H1 (cell line): ENCODE measurements around the gene INPP5J. TPM values are rescaled to one million over a fixed set of nuclear protein-coding genes. Genes with fewer than 3 reads are reported as not detected.

Source experiments
- CTCF ChIA-PET: fragments of 300-600 bp; sonication (Branson Sonifier 250); formaldehyde crosslinking; loops from one replicate; lab custom pipeline; 2021; ENCODE audit not compliant: partially characterized antibody; lab: Charles Lee
- POLR2A ChIA-PET: fragments of 300-600 bp; sonication (Branson Sonifier 250); formaldehyde crosslinking; loops from one replicate; lab custom pipeline; 2021; ENCODE audit warnings: inconsistent platforms; ENCODE audit not compliant: partially characterized antibody; lab: Charles Lee
- DNase-seq, 2 experiments: peaks; one replicate each; pipeline versions ENCODE4 v3.0.0 to v3.0.0-alpha.2; 2010 to 2022; ENCODE audit warnings: low spot score in 2 of 2, low read depth in 1 of 2, mixed read lengths in 1 of 2
- FAIRE-seq: peaks from 2 replicates; lab custom pipeline; 2011; peaks lifted over from hg19 to GRCh38; lab: Jason Lieb, UNC
- H2AFZ ChIP-seq: 2 replicates; pipeline ENCODE4 v1.8.1; 2012; ENCODE audit warnings: low read length, inconsistent platforms
- H2AK5ac ChIP-seq: 2 replicates; pipeline ENCODE4 v1.6.1; 2013; ENCODE audit warnings: low read depth, low read length
- H2BK120ac ChIP-seq: replicated peaks from 2 replicates; pipeline ENCODE3; 2013; ENCODE audit warnings: low read depth, low read length, inconsistent platforms
- H2BK12ac ChIP-seq: 2 replicates; pipeline ENCODE4 v1.6.1; 2013; ENCODE audit warnings: low read depth, low read length
- H2BK15ac ChIP-seq: 2 replicates; pipeline ENCODE4 v1.6.1; 2013; ENCODE audit warnings: low read length
- H2BK20ac ChIP-seq: 2 replicates; pipeline ENCODE4 v1.6.1; 2013; ENCODE audit warnings: low read length
- H2BK5ac ChIP-seq: 2 replicates; pipeline ENCODE4 v1.6.1; 2013; ENCODE audit warnings: low read depth, low read length
- H3K14ac ChIP-seq: 2 replicates; pipeline ENCODE4 v1.6.1; 2013; ENCODE audit warnings: inconsistent platforms; ENCODE audit not compliant: insufficient read length
- H3K18ac ChIP-seq: 2 replicates; pipeline ENCODE4 v1.6.1; 2013; ENCODE audit warnings: low read length; ENCODE audit errors: extremely low read depth
- H3K23ac ChIP-seq: 2 replicates; pipeline ENCODE4 v1.6.1; 2013; ENCODE audit warnings: inconsistent platforms; ENCODE audit not compliant: insufficient read length
- H3K23me2 ChIP-seq: 2 replicates; pipeline ENCODE4 v1.6.1; 2013; ENCODE audit warnings: low read depth, low read length
- H3K27ac ChIP-seq: 2 replicates; pipeline ENCODE4 v1.6.1; 2011; ENCODE audit warnings: low read depth, low read length, inconsistent platforms
- H3K27me3 ChIP-seq, 4 experiments: replicated peaks in 1 of 4; 1 replicate in 1 of 4; 2 replicates in 3 of 4; pipeline versions ENCODE4 v1.6.1 to v1.8.1; 2011 to 2013; ENCODE audit warnings: low read length in 3 of 4, mild to moderate bottlenecking in 3 of 4, inconsistent platforms in 2 of 4, mixed read lengths in 2 of 4, moderate library complexity in 1 of 4; ENCODE audit not compliant: control insufficient read depth in 3 of 4, insufficient read depth in 3 of 4; ENCODE audit errors: extremely low read depth in 1 of 4
- H3K36me3 ChIP-seq, 4 experiments: 2 replicates each; pipeline versions ENCODE4 v1.6.1 to v1.8.1; 2011 to 2013; ENCODE audit warnings: mild to moderate bottlenecking in 4 of 4, low read length in 3 of 4, moderate library complexity in 2 of 4, control low read depth in 1 of 4, inconsistent platforms in 1 of 4; ENCODE audit not compliant: insufficient read depth in 4 of 4, control insufficient read depth in 2 of 4
- H3K4ac ChIP-seq: replicated peaks from 2 replicates; pipeline ENCODE3; 2013; ENCODE audit warnings: low read length, low read depth, mixed read lengths, inconsistent platforms; ENCODE audit not compliant: insufficient read length
- H3K4me1 ChIP-seq, 4 experiments: replicated peaks in 1 of 4; 1 replicate in 1 of 4; 2 replicates in 3 of 4; pipeline versions ENCODE4 v1.6.1 to v1.8.1; 2011 to 2013; ENCODE audit warnings: low read length in 3 of 4, inconsistent platforms in 2 of 4, mixed read lengths in 1 of 4; ENCODE audit not compliant: insufficient read depth in 4 of 4, control insufficient read depth in 3 of 4
- H3K4me2 ChIP-seq, 2 experiments: 2 replicates each; pipeline versions ENCODE4 v1.6.1 to v1.8.1; 2011 to 2013; ENCODE audit warnings: low read depth in 2 of 2, low read length in 2 of 2, control low read depth in 1 of 2, inconsistent platforms in 1 of 2, mild to moderate bottlenecking in 1 of 2; ENCODE audit not compliant: insufficient read depth in 1 of 2
- H3K4me3 ChIP-seq, 4 experiments: fragments of 200-600, 300-600 bp in 1 of 4; sonication (generic), shearing (Covaris generic), sonication (Bioruptor Twin) in 1 of 4; 2 replicates each; pipeline versions ENCODE4 v1.5.1 to v1.8.1; 2011 to 2016; ENCODE audit warnings: low read length in 4 of 4, low read depth in 3 of 4, control low read depth in 2 of 4, inconsistent platforms in 2 of 4, mild to moderate bottlenecking in 2 of 4, mixed read lengths in 1 of 4, moderate library complexity in 1 of 4; ENCODE audit not compliant: insufficient read depth in 2 of 4; ENCODE audit errors: extremely low read depth in 1 of 4
- H3K56ac ChIP-seq: replicated peaks from 2 replicates; pipeline ENCODE3; 2013; ENCODE audit warnings: low read depth, mild to moderate bottlenecking, mixed read lengths, low read length, inconsistent platforms; ENCODE audit not compliant: insufficient read length
- H3K79me1 ChIP-seq: 2 replicates; pipeline ENCODE4 v1.6.1; 2013; ENCODE audit warnings: low read depth, low read length, control low read depth
- H3K79me2 ChIP-seq, 2 experiments: 2 replicates each; pipeline versions ENCODE4 v1.6.1 to v1.8.1; 2012 to 2013; ENCODE audit warnings: low read length in 2 of 2, mild to moderate bottlenecking in 2 of 2, inconsistent platforms in 1 of 2; ENCODE audit not compliant: insufficient read depth in 2 of 2, control insufficient read depth in 1 of 2
- H3K9ac ChIP-seq, 4 experiments: replicated peaks in 1 of 4; 1 replicate in 1 of 4; 2 replicates in 3 of 4; pipeline versions ENCODE4 v1.6.1 to v1.8.1; 2011 to 2013; ENCODE audit warnings: low read depth in 3 of 4, low read length in 3 of 4, control low read depth in 2 of 4, mild to moderate bottlenecking in 2 of 4, moderate library complexity in 2 of 4, inconsistent platforms in 1 of 4; ENCODE audit errors: extremely low read depth in 1 of 4
- H3K9me3 ChIP-seq, 2 experiments: 2 replicates each; pipeline versions ENCODE4 v1.6.1 to v1.8.1; 2012 to 2013; ENCODE audit warnings: mild to moderate bottlenecking in 2 of 2, moderate library complexity in 2 of 2, control low read depth in 1 of 2, inconsistent platforms in 1 of 2, low read depth in 1 of 2, low read length in 1 of 2, mixed read lengths in 1 of 2; ENCODE audit not compliant: insufficient read depth in 2 of 2
- H4K20me1 ChIP-seq, 2 experiments: replicated peaks in 1 of 2; 2 replicates each; pipeline versions ENCODE3 to v1.8.1; 2011 to 2013; ENCODE audit warnings: inconsistent platforms in 2 of 2, low read length in 2 of 2, mild to moderate bottlenecking in 1 of 2; ENCODE audit not compliant: insufficient read depth in 2 of 2, control insufficient read depth in 1 of 2
- H4K5ac ChIP-seq: 2 replicates; pipeline ENCODE4 v1.6.1; 2013; ENCODE audit warnings: low read length, low read depth, mixed read lengths, inconsistent platforms; ENCODE audit not compliant: insufficient read length
- H4K8ac ChIP-seq: 2 replicates; pipeline ENCODE4 v1.8.0; 2013; ENCODE audit warnings: mild to moderate bottlenecking, moderate library complexity, low read length, inconsistent platforms; ENCODE audit not compliant: insufficient read depth; ENCODE audit errors: extremely low read depth
- H4K91ac ChIP-seq: replicated peaks from 2 replicates; pipeline ENCODE3; 2013; ENCODE audit warnings: low read length, mixed read lengths, inconsistent platforms; ENCODE audit not compliant: insufficient read length
- CEBPB ChIP-seq: IDR thresholded peaks from 2 replicates; pipeline ENCODE4 v1.6.1; 2012; ENCODE audit warnings: low read depth, low read length
- CHD1 ChIP-seq: IDR thresholded peaks from 2 replicates; pipeline ENCODE4 v1.6.1; 2012; ENCODE audit warnings: low read depth, low read length, improper control_type of control experiment
- EP300 ChIP-seq, 2 experiments: IDR thresholded peaks; 1 replicate in 1 of 2; 2 replicates in 1 of 2; pipeline ENCODE4 v1.6.1; 2011 to 2012; ENCODE audit warnings: low read depth in 2 of 2, low read length in 2 of 2, mild to moderate bottlenecking in 2 of 2, borderline replicate concordance in 1 of 2, inconsistent platforms in 1 of 2, moderate library complexity in 1 of 2
- EZH2 ChIP-seq: fragments of 200-600 bp; sonication (generic); IDR thresholded peaks from 2 replicates; pipeline ENCODE4 v1.7.1; 2012; ENCODE audit warnings: low read depth, mild to moderate bottlenecking, moderate library complexity, low read length, inconsistent platforms; ENCODE audit not compliant: severe bottlenecking
- FOSL1 ChIP-seq: IDR thresholded peaks from 2 replicates; pipeline ENCODE4 v1.6.1; 2011; ENCODE audit warnings: mild to moderate bottlenecking, low read depth, low read length, moderate library complexity; ENCODE audit not compliant: insufficient read depth
- HDAC6 ChIP-seq: IDR thresholded peaks from one replicate; pipeline ENCODE4 v1.7.1; 2012; ENCODE audit warnings: low read depth, mild to moderate bottlenecking, inconsistent platforms, low read length, moderate library complexity
- KDM1A ChIP-seq: fragments of 200-600, 300-600 bp; sonication (generic); IDR thresholded peaks from 2 replicates; pipeline ENCODE4 v1.7.1; 2016; ENCODE audit warnings: mild to moderate bottlenecking, low read length, borderline replicate concordance
- KDM4A ChIP-seq: IDR thresholded peaks from one replicate; pipeline ENCODE4 v1.7.1; 2012; ENCODE audit warnings: low read depth, mild to moderate bottlenecking, moderate library complexity, low read length, inconsistent platforms; ENCODE audit not compliant: severe bottlenecking
- RXRA ChIP-seq: IDR thresholded peaks from 2 replicates; pipeline ENCODE4 v1.6.1; 2011; ENCODE audit warnings: low read depth, mild to moderate bottlenecking, low read length, moderate library complexity; ENCODE audit not compliant: insufficient read depth
- TAF7 ChIP-seq: optimal IDR thresholded peaks from 2 replicates; pipeline ENCODE3; 2011; ENCODE audit warnings: low read depth, mild to moderate bottlenecking, inconsistent platforms, low read length, moderate library complexity, borderline replicate concordance
- YY1 ChIP-seq: IDR thresholded peaks from 2 replicates; pipeline ENCODE4 v1.6.1; 2011; ENCODE audit warnings: low read depth, mild to moderate bottlenecking, low read length
- WGBS, 2 experiments: shearing (Covaris generic) in 1 of 2; methylation state at CpG; one replicate each; pipeline versions ENCODE4 v1.1.6 to v1.1.7; 2013 to 2015; ENCODE audit warnings: low lambda C conversion rate in 2 of 2, mixed read lengths in 2 of 2, inconsistent platforms in 1 of 2, low coverage in 1 of 2, missing lambda C conversion rate in 1 of 2; ENCODE audit not compliant: insufficient replicate concordance in 2 of 2, insufficient coverage in 1 of 2, insufficient read length in 1 of 2; ENCODE audit errors: extremely low coverage in 1 of 2, missing lambda C conversion rate in 1 of 2; 5-methylcytosine and 5-hydroxymethylcytosine counted together
- polyA plus RNA-seq, 7 experiments: library from polyadenylated mRNA; depleted of rRNA in 3 of 7; stranded (reverse) in 5 of 7; unstranded in 2 of 7; fragments of >200 nt in 5 of 7; fragments of 200-250 nt in 2 of 7; gene quantifications; 1 replicate in 5 of 7; 2 replicates in 1 of 7; 4 replicates in 1 of 7; pipeline versions ENCODE4 v1.2.1 to v1.2.3, GENCODE V29; 2011 to 2013; ENCODE audit warnings: missing spikeins in 2 of 7, mixed read lengths in 2 of 7
- total RNA-seq: library from RNA; stranded (reverse); fragmentation: NEBNext Ultra II Directional; extraction: Animal tissue kit (Norgen Biotek cat#: 25700); gene quantifications from 2 replicates; pipeline ENCODE4 v1.2.1, GENCODE V29; 2021
- TF ChIP-seq, protein P1 (sequence below): IDR thresholded peaks from 2 replicates; pipeline ENCODE4 v1.6.1; 2011; ENCODE audit warnings: low read depth, mild to moderate bottlenecking, low read length; ENCODE audit not compliant: insufficient read depth

INPP5J gene
- total and polyA plus RNA-seq, 2 of the 8 experiments (the other 6 are each of a cell fraction or from before 2014, with no cell fraction given), result 5.4 to 6.0 TPM

DNA sequence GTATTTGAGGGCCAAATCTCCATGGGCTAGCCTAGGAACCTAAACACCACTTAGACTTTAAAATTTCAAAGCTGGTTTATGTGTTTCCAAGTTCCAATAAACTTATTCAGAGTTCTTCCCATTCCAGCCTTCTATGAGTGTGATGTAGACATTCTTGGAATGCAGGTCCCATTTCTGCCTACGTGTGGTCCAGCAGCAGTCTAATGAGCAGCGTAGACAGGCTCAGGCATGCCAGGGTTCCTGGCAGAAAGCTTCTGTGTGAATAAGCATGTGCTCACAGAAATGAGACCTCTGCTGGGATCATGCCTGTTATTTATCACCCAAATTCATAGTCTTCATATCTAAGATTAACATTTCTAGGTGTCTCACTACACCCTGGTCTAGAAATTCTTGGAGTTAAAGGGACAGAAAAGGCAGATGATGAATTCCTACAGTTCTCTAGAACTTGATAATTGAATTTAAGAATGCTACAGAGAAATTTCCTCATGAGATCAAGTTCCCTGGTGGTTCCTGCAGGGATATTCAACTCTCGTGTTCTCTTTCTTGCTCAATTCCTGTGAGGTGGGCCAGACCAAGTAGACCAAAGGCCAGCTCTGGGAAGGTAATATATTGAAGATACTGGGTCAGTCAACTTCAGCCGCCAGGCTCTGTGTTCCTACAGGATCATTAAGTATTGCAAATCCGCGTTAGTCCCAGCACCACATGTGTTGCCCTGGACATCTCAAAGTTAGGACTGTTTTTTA, 54.8 kb downstream of the INPP5J start:
- WGBS, 2 experiments, result 94% methylated on average over 6 of the region's 6 CpGs; no CpG with 5 or more reads in 1 of the 2 experiments
- DNase-seq (no peak), FAIRE-seq (no peak)
- no peak overlapping the region for H2BK15ac ChIP-seq
- no peaks in the 10 kb centered on the region for H3K27me3 ChIP-seq
- no peak overlapping the region for H3K27ac ChIP-seq
- no peak overlapping the region for H2AK5ac ChIP-seq
- H3K79me1 ChIP-seq, result peaks cover 4% of the 10 kb centered on the region
- H3K56ac ChIP-seq, result no peak overlapping the region
- POLR2A ChIA-PET, result interaction anchor here (1.9 kb wide), 1 partner anchor 209 kb away, joined by 4 read pairs; the partner anchor contains the start of genes MORC2 and TUG1
- no peak overlapping the region for H4K91ac ChIP-seq
- H3K4ac ChIP-seq, result no peak overlapping the region
- no peak overlapping the region for H3K14ac ChIP-seq
- no peak overlapping the region for H3K18ac ChIP-seq
- no peak overlapping the region for H4K8ac ChIP-seq
- no peak overlapping the region for H3K23ac ChIP-seq
- H3K79me2 ChIP-seq, result no peaks in the 10 kb centered on the region; a peak in 1 of 4 replicates
- no peak overlapping the region for H3K9ac ChIP-seq
- no peaks in the 10 kb centered on the region for H3K9me3 ChIP-seq
- H2BK120ac ChIP-seq, result no peak overlapping the region
- H4K5ac ChIP-seq, result no peak overlapping the region
- no peak overlapping the region for H2BK20ac ChIP-seq
- H3K4me3 ChIP-seq, result no peak overlapping the region
- CTCF ChIA-PET, result interaction anchor here (0.9 to 1.8 kb wide), 2 partner anchors 10 to 22 kb away, joined by 3 to 5 read pairs; no protein-coding TSS in a partner anchor
- H3K36me3 ChIP-seq, result no peaks in the 10 kb centered on the region
- no peak overlapping the region for H3K4me2 ChIP-seq
- no peak overlapping the region for H2BK5ac ChIP-seq
- no peak overlapping the region for H2BK12ac ChIP-seq
- H2AFZ ChIP-seq, result no peak overlapping the region
- no peaks in the 10 kb centered on the region for H3K4me1 ChIP-seq
- peaks cover 0 to 2% of the 10 kb centered on the region in 2 experiments for H4K20me1 ChIP-seq
- no peaks in the 10 kb centered on the region for H3K23me2 ChIP-seq
- TF ChIP-seq HDAC6 (no peak), CEBPB (no peak), TAF7 (no peak), RXRA (no peak), EP300 (IDR thresholded peaks at IDR 0.05; ENCODE audit: borderline replicate concordance in 1 of 2, low read depth in 2 of 2, low read length in 2 of 2) (no peak), EZH2 (no peak), KDM4A (no peak), YY1 (no peak), FOSL1 (no peak), CHD1 (no peak), KDM1A (no peak)
- TF ChIP-seq, protein P1, sequence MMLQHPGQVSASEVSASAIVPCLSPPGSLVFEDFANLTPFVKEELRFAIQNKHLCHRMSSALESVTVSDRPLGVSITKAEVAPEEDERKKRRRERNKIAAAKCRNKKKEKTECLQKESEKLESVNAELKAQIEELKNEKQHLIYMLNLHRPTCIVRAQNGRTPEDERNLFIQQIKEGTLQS, result no peak
